Neural progenitor cell (in vitro differentiated cells): ENCODE measurements around the gene ST8SIA5. TPM values are rescaled to one million over a fixed set of nuclear protein-coding genes. Genes with fewer than 3 reads are reported as not detected.

Experiments used
- DNase-seq: peaks from one replicate; pipeline ENCODE4 v3.0.0-alpha.2; 2016; ENCODE audit warnings: low spot score
- H2AFZ ChIP-seq: fragments of 200-600 bp; sonication (generic); replicated peaks from 2 replicates; pipeline ENCODE4 v1.6.1; 2016; ENCODE audit warnings: antibody characterized with exemption
- H3F3A ChIP-seq: fragments of 200-600 bp; sonication (generic); 2 replicates; pipeline ENCODE4 v1.6.1; 2016; ENCODE audit warnings: antibody characterized with exemption, low read depth
- H3K27ac ChIP-seq: fragments of 200-600 bp; sonication (generic); 2 replicates; pipeline ENCODE4 v1.5.1; 2016; ENCODE audit warnings: mild to moderate bottlenecking
- H3K27me3 ChIP-seq: fragments of 200-600 bp; sonication (generic); 2 replicates; pipeline ENCODE4 v1.6.1; 2016; ENCODE audit warnings: mild to moderate bottlenecking, moderate library complexity
- H3K36me3 ChIP-seq: fragments of 200-600 bp; sonication (generic); 2 replicates; pipeline ENCODE4 v1.5.1; 2016
- H3K4me1 ChIP-seq: fragments of 200-600 bp; sonication (generic); 2 replicates; pipeline ENCODE4 v1.6.1; 2016; ENCODE audit warnings: mixed run types
- H3K4me2 ChIP-seq: fragments of 200-600 bp; sonication (generic); 2 replicates; pipeline ENCODE4 v1.6.1; 2016
- H3K4me3 ChIP-seq: fragments of 200-600 bp; sonication (generic); 2 replicates; pipeline ENCODE4 v1.5.1; 2016
- H3K79me2 ChIP-seq: fragments of 200-600 bp; sonication (generic); 2 replicates; pipeline ENCODE4 v1.6.1; 2016; ENCODE audit warnings: low read depth
- H3K9ac ChIP-seq: fragments of 200-600 bp; sonication (generic); 2 replicates; pipeline ENCODE4 v1.6.1; 2016
- H3K9me3 ChIP-seq: fragments of 200-600 bp; sonication (generic); 2 replicates; pipeline ENCODE4 v1.5.1; 2016; ENCODE audit warnings: low read depth
- H4K20me1 ChIP-seq: fragments of 200-600 bp; sonication (generic); 2 replicates; pipeline ENCODE4 v1.6.1; 2016; ENCODE audit warnings: low read depth
- H3K27ac Mint-ChIP-seq: 3 replicates; pipeline ENCODE4 v1.8.0; 2021; ENCODE audit warnings: mixed read lengths
- H3K27me3 Mint-ChIP-seq: 2 replicates; pipeline ENCODE4 v1.8.0; 2022; ENCODE audit warnings: low read depth, mild to moderate bottlenecking, inconsistent platforms, moderate library complexity, mixed read lengths; ENCODE audit not compliant: insufficient read depth
- H3K36me3 Mint-ChIP-seq: 3 replicates; pipeline ENCODE4 v1.8.0; 2021; ENCODE audit warnings: mixed read lengths
- H3K4me1 Mint-ChIP-seq: 3 replicates; pipeline ENCODE4 v1.8.0; 2021; ENCODE audit warnings: mixed read lengths
- H3K4me3 Mint-ChIP-seq: 3 replicates; pipeline ENCODE4 v1.8.0; 2021; ENCODE audit warnings: mild to moderate bottlenecking, moderate library complexity, mixed read lengths
- H3K9me3 Mint-ChIP-seq: 3 replicates; pipeline ENCODE4 v1.8.0; 2020; ENCODE audit warnings: mixed read lengths
- EZH2 ChIP-seq: fragments of 200-600 bp; sonication (generic); IDR thresholded peaks from 2 replicates; pipeline ENCODE4 v1.6.1; 2017; ENCODE audit warnings: antibody characterized with exemption, mild to moderate bottlenecking, moderate library complexity
- EZH2phosphoT487 ChIP-seq: fragments of 200-600 bp; sonication (generic); IDR thresholded peaks from 2 replicates; pipeline ENCODE4 v1.6.1; 2017; ENCODE audit warnings: antibody characterized with exemption
- total RNA-seq: library from RNA; depleted of rRNA; stranded (reverse); fragments of >200 nt; gene quantifications from 2 replicates; pipeline ENCODE4 v1.2.3, GENCODE V29; 2015; ENCODE audit warnings: low replicate concordance
- TF ChIP-seq, protein P1 (sequence below): fragments of 200-600 bp; sonication (generic); IDR thresholded peaks from 2 replicates; pipeline ENCODE4 v1.5.1; 2017; ENCODE audit warnings: antibody characterized with exemption, mild to moderate bottlenecking

Gene ST8SIA5
- total RNA-seq, 1 donor from 2014 or later = 0.04 TPM

DNA sequence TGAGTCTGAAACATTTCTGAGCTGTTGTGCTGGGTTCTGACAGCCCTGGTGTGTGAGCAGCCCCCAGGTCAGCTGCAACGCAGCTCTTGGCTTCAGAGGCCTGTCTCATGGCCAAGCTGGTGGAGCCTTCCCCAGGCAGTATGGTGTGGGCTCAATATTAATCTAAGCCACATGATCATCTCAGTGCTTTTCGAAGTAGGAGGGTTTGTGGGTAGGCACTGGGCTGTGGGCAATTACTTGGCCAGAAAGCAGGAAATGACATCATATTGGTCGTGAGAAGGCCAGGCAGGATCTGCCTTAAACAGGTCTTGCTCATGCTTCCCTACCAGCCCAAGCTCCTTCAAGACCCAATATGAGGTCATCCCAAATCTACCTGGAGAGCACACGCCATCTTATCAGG is 126.7 kb downstream of the ST8SIA5 start:
- Histone ChIP-seq H3K4me2 (no peak overlapping the region), H3K36me3 (no peaks in the 10 kb centered on the region), H4K20me1 (no peaks in the 10 kb centered on the region), H3K27me3 (no peaks in the 10 kb centered on the region), H3K27ac (no peak overlapping the region), H3K4me1 (no peaks in the 10 kb centered on the region), H3K9me3 (no peaks in the 10 kb centered on the region), H3K79me2 (no peaks in the 10 kb centered on the region), H2AFZ (no peak overlapping the region), H3K4me3 (no peak overlapping the region), H3F3A (no peaks in the 10 kb centered on the region), H3K9ac (no peak overlapping the region)
- Mint-ChIP-seq H3K4me1 (no peaks in the 10 kb centered on the region), H3K36me3 (no peaks in the 10 kb centered on the region), H3K9me3 (no peaks in the 10 kb centered on the region), H3K4me3 (no peak overlapping the region), H3K27me3 (peaks cover 7% of the 10 kb centered on the region), H3K27ac (no peak overlapping the region)
- TF ChIP-seq EZH2phosphoT487 = no peak
- TF ChIP-seq EZH2 = no peak
- TF ChIP-seq, protein P1, sequence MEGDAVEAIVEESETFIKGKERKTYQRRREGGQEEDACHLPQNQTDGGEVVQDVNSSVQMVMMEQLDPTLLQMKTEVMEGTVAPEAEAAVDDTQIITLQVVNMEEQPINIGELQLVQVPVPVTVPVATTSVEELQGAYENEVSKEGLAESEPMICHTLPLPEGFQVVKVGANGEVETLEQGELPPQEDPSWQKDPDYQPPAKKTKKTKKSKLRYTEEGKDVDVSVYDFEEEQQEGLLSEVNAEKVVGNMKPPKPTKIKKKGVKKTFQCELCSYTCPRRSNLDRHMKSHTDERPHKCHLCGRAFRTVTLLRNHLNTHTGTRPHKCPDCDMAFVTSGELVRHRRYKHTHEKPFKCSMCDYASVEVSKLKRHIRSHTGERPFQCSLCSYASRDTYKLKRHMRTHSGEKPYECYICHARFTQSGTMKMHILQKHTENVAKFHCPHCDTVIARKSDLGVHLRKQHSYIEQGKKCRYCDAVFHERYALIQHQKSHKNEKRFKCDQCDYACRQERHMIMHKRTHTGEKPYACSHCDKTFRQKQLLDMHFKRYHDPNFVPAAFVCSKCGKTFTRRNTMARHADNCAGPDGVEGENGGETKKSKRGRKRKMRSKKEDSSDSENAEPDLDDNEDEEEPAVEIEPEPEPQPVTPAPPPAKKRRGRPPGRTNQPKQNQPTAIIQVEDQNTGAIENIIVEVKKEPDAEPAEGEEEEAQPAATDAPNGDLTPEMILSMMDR = no peak
- no peak for DNase-seq

DNA sequence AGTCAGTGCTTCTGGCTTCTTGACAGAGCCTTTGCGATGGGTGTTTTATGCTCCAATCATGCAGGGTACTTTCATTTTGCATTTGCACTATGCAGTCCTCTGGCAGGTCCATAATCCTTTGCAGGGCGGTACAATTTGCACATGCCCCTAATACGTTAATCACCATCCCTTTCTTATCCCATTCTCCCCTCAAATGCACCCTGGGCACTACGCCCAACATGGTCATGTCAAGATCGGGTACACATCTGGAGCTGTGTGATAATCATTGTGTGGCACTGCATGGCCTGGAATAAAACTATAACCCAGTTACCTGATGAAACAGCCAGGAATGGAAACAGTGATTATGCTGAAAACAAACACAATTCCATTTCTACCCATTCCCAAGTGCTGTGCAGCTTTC is 127.5 kb downstream of the ST8SIA5 start:
- Histone ChIP-seq H3K27me3 (no peaks in the 10 kb centered on the region), H3K36me3 (no peaks in the 10 kb centered on the region), H3K9me3 (no peaks in the 10 kb centered on the region), H3F3A (no peaks in the 10 kb centered on the region), H3K27ac (no peak overlapping the region), H3K79me2 (no peaks in the 10 kb centered on the region), H2AFZ (no peak overlapping the region), H3K9ac (no peak overlapping the region), H3K4me2 (no peak overlapping the region), H3K4me3 (no peak overlapping the region), H3K4me1 (no peaks in the 10 kb centered on the region), H4K20me1 (no peaks in the 10 kb centered on the region)
- no peaks in the 10 kb centered on the region for H3K36me3 Mint-ChIP-seq
- no peak for DNase-seq
- peaks cover 8% of the 10 kb centered on the region for H3K27me3 Mint-ChIP-seq
- H3K27ac Mint-ChIP-seq = no peak overlapping the region
- H3K4me1 Mint-ChIP-seq = no peaks in the 10 kb centered on the region
- no peaks in the 10 kb centered on the region for H3K9me3 Mint-ChIP-seq
- no peak overlapping the region for H3K4me3 Mint-ChIP-seq
- TF ChIP-seq, protein P1 = no peak
- TF ChIP-seq EZH2phosphoT487 = no peak
- no peak for TF ChIP-seq EZH2

DNA sequence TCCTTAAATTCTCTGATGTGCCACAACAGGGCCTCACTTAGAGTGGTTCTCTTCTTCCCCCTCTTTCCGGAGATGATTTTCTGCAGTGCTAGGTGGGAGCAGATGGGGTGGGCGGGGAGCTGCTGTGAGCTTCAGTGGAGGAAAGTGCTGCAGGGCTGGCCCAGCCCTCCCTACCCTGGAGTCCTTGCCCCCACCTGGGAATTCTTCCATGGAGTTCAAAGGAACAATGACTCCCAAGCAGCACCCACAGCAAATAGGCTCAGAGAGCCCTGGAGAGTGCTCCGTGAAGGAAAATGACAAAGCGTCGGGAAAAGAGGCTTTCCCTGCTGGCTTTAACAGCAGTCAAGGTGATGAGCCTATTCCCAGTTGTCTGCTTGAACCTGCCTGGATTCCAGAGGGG is 128.6 kb downstream of the ST8SIA5 start:
- H3K4me3 Mint-ChIP-seq = no peak overlapping the region
- Histone ChIP-seq H3K79me2 (no peaks in the 10 kb centered on the region), H3F3A (no peaks in the 10 kb centered on the region), H3K9me3 (no peaks in the 10 kb centered on the region), H3K27me3 (no peaks in the 10 kb centered on the region), H2AFZ (no peak overlapping the region), H3K36me3 (no peaks in the 10 kb centered on the region), H3K9ac (no peak overlapping the region), H3K4me3 (no peak overlapping the region), H3K4me2 (no peak overlapping the region), H4K20me1 (no peaks in the 10 kb centered on the region), H3K4me1 (peaks cover 5% of the 10 kb centered on the region), H3K27ac (no peak overlapping the region)
- no peaks in the 10 kb centered on the region for H3K9me3 Mint-ChIP-seq
- TF ChIP-seq, protein P1 = no peak
- no peak for TF ChIP-seq EZH2
- no peak for TF ChIP-seq EZH2phosphoT487
- no peaks in the 10 kb centered on the region for H3K4me1 Mint-ChIP-seq
- DNase-seq = no peak
- H3K36me3 Mint-ChIP-seq = no peaks in the 10 kb centered on the region
- H3K27ac Mint-ChIP-seq = no peak overlapping the region
- H3K27me3 Mint-ChIP-seq = peaks cover 9% of the 10 kb centered on the region
